Measurements from ENCODE around the gene KIAA0513. TPM values are rescaled to one million over a fixed set of nuclear protein-coding genes. Genes with fewer than 3 reads are reported as not detected.

The KIAA0513 gene
- total RNA-seq, 4 donors from 2014 or later: 8.2 to 22.4 (median 21.4) TPM

GRCh38 chr16:85033171-85033570 lies 5.6 kb downstream of the KIAA0513 start:
- DNase-seq (no peak), ATAC-seq (no peak)
- in situ Hi-C loops (cut with MboI; ENCODE audit: low sequenced_read_pairs in 4 of 4) (no loop called here), intact Hi-C loops (cut with DNase I; ENCODE audit: low total_unique reads) (no loop called here)
- TF ChIP-seq POLR2A (IDR thresholded peaks at IDR 0.05): no peak
- no peak for TF ChIP-seq CTCF (IDR thresholded peaks at IDR 0.05 in 4 of 5, conservative IDR thresholded peaks at IDR 0.05 in 1 of 5)
- H3K27ac ChIP-seq: no peak overlapping the region
- no peaks in the 10 kb centered on the region for H3K27me3 ChIP-seq
- peaks cover 6 to 23% of the 10 kb centered on the region in 2 donors for H3K4me1 ChIP-seq
- H3K36me3 ChIP-seq: no peaks in the 10 kb centered on the region
- H3K9me3 ChIP-seq: no peaks in the 10 kb centered on the region
- H3K4me3 ChIP-seq: no peak overlapping the region

- in situ Hi-C loops (cut with MboI; ENCODE audit: low sequenced_read_pairs in 4 of 4): no loop called here
- H3K27ac ChIP-seq: no peak overlapping the region
These were observed 7.2 kb downstream of the KIAA0513 start for GRCh38 chr16:85034591-85035433.

GRCh38 chr16:85036236-85037049 lies 8.8 kb downstream of the KIAA0513 start:
- intact Hi-C loops (cut with DNase I; ENCODE audit: low total_unique reads): no loop called here
- no peaks in the 10 kb centered on the region for H3K36me3 ChIP-seq
- no peaks in the 10 kb centered on the region for H3K27me3 ChIP-seq
- H3K4me1 ChIP-seq: peaks cover 0 to 7% of the 10 kb centered on the region in 2 donors
- H3K4me3 ChIP-seq: no peak overlapping the region
- DNase-seq (no peak), ATAC-seq (no peak)
- no peak for TF ChIP-seq POLR2A (IDR thresholded peaks at IDR 0.05)
- no peaks in the 10 kb centered on the region for H3K9me3 ChIP-seq
- H3K27ac ChIP-seq: peak overlapping the region in 1 of 4 donors; percentile 11
- in situ Hi-C loops (cut with MboI; ENCODE audit: low sequenced_read_pairs in 4 of 4): no loop called here

More at GRCh38 chr16:85034591-85035433, 7.2 kb downstream of the KIAA0513 start:
- DNase-seq: no peak
- H3K4me1 ChIP-seq: peaks cover 0 to 8% of the 10 kb centered on the region in 2 donors
- no peak overlapping the region for H3K4me3 ChIP-seq
- H3K27me3 ChIP-seq: no peaks in the 10 kb centered on the region
- ATAC-seq: no peak
- H3K36me3 ChIP-seq: no peaks in the 10 kb centered on the region
- intact Hi-C loops (cut with DNase I; ENCODE audit: low total_unique reads): no loop called here
- no peak for TF ChIP-seq CTCF (IDR thresholded peaks at IDR 0.05 in 4 of 5, conservative IDR thresholded peaks at IDR 0.05 in 1 of 5)
- TF ChIP-seq POLR2A (IDR thresholded peaks at IDR 0.05): no peak
- no peaks in the 10 kb centered on the region for H3K9me3 ChIP-seq

GRCh38 chr16:85037050-85037410 lies 9.4 kb downstream of the KIAA0513 start:
- in situ Hi-C loops (cut with MboI; ENCODE audit: low sequenced_read_pairs in 4 of 4) (no loop called here), intact Hi-C loops (cut with DNase I; ENCODE audit: low total_unique reads) (no loop called here)
- peak in 1 of 2 donors; percentile 31 for DNase-seq
- ATAC-seq: peak; percentile 47 to 71
- no peaks in the 10 kb centered on the region for H3K9me3 ChIP-seq
- peaks cover 3 to 11% of the 10 kb centered on the region in 2 donors for H3K4me1 ChIP-seq
- H3K27ac ChIP-seq: peak overlapping the region in 1 of 4 donors; percentile 27
- no peak overlapping the region for H3K4me3 ChIP-seq
- H3K36me3 ChIP-seq: no peaks in the 10 kb centered on the region
- TF ChIP-seq CTCF (IDR thresholded peaks at IDR 0.05 in 4 of 5, conservative IDR thresholded peaks at IDR 0.05 in 1 of 5) (no peak), POLR2A (IDR thresholded peaks at IDR 0.05) (no peak)
- H3K27me3 ChIP-seq: no peaks in the 10 kb centered on the region

- intact Hi-C loops (cut with DNase I; ENCODE audit: low total_unique reads) (no loop called here), in situ Hi-C loops (cut with MboI; ENCODE audit: low sequenced_read_pairs in 4 of 4) (no loop called here)
- Histone ChIP-seq H3K36me3 (no peaks in the 10 kb centered on the region), H3K4me1 (peaks cover 5 to 18% of the 10 kb centered on the region in 2 donors), H3K4me3 (no peak overlapping the region), H3K27ac (no peak overlapping the region), H3K9me3 (no peaks in the 10 kb centered on the region), H3K27me3 (no peaks in the 10 kb centered on the region)
- TF ChIP-seq POLR2A (IDR thresholded peaks at IDR 0.05) (no peak), CTCF (IDR thresholded peaks at IDR 0.05 in 4 of 5, conservative IDR thresholded peaks at IDR 0.05 in 1 of 5) (no peak)
- no peak for DNase-seq
- no peak for ATAC-seq
These were observed 10.1 kb downstream of the KIAA0513 start for GRCh38 chr16:85037721-85038120.

Data from gastrocnemius medialis (tissue), 4 donors.